AG09309 (cell line): ENCODE results near the gene OAS3.

Experiments used
- DNase-seq: peaks from one replicate; pipeline ENCODE4 v3.0.0-alpha.2; 2010; ENCODE audit warnings: low read depth
- H3K4me3 ChIP-seq: 2 replicates; pipeline ENCODE4 v1.5.1; 2011; ENCODE audit warnings: mild to moderate bottlenecking, low read depth, low read length, moderate library complexity; ENCODE audit not compliant: control insufficient read depth
- TF ChIP-seq, protein P1 (sequence below): IDR thresholded peaks from 2 replicates; pipeline ENCODE4 v1.5.1; 2011; ENCODE audit warnings: mild to moderate bottlenecking, low read depth, low read length, inconsistent platforms; ENCODE audit not compliant: insufficient read depth, control insufficient read depth; ENCODE audit errors: missing control alignments

OAS3 gene

GRCh38 chr12:113007166-113007565 lies 68.9 kb downstream of the OAS3 start:
- H3K4me3 ChIP-seq = no peak overlapping the region
- TF ChIP-seq, protein P1, sequence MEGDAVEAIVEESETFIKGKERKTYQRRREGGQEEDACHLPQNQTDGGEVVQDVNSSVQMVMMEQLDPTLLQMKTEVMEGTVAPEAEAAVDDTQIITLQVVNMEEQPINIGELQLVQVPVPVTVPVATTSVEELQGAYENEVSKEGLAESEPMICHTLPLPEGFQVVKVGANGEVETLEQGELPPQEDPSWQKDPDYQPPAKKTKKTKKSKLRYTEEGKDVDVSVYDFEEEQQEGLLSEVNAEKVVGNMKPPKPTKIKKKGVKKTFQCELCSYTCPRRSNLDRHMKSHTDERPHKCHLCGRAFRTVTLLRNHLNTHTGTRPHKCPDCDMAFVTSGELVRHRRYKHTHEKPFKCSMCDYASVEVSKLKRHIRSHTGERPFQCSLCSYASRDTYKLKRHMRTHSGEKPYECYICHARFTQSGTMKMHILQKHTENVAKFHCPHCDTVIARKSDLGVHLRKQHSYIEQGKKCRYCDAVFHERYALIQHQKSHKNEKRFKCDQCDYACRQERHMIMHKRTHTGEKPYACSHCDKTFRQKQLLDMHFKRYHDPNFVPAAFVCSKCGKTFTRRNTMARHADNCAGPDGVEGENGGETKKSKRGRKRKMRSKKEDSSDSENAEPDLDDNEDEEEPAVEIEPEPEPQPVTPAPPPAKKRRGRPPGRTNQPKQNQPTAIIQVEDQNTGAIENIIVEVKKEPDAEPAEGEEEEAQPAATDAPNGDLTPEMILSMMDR = no peak
- peak; percentile 78 for DNase-seq

DNA sequence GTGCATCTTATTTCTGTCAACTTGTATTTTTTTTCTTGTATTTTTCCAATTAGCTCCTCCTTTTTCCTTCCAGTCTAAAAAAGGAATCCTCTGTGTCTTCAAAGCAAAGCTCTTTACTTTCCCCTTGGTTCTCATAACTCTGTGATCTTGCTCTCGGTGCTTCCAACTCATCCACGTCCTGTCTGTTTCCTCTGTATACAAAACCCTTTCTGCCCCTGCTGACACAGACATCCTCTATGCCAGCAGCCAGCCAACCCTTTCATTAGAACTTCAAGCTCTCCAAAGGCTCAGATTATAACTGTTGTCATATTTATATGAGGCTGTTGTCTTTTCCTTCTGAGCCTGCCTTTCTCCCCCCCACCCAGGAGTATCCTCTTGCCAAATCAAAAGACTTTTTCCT lies 72.4 kb downstream of the OAS3 start:
- H3K4me3 ChIP-seq = no peak overlapping the region
- no peak for DNase-seq
- TF ChIP-seq, protein P1 = no peak

DNA sequence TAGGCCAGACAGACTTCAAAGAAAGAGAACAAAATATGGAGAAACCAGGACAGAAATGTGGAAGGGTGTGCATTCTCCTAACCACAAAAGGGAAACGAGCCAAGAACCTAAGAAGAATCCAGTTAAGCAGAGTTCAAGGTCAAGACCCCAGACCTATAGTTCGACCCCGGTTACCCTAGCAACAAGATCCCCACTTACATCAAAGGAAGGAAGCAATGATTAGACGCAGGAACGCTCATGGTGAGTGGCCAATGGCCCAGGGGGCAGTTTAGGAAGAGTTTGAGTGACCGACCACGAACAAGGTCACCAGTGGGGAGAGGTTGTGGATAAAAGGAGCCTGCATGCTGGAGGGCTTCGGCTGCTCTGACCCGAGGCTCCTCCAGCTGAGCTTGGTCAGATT lies 76.3 kb downstream of the OAS3 start:
- no peak overlapping the region for H3K4me3 ChIP-seq
- TF ChIP-seq, protein P1 = no peak
- no peak for DNase-seq

DNA sequence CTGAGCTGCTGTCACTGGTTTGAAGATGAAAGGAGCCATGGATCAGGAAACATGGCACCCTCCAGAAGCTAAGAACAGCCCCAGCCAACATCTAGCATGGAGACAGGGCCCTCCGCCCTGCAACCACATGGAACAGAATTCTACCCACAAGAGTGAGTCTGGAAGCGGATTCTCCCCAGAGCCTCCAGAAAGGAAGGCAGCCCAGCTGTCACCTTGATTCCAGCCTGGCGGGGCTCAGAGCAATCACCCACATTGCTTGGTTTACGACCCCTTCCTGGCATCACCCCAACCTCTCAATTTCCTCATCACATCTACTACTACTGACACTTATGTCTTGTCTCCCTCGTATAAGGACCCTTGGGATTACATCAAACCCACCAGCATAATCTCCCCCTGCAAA lies 78.5 kb downstream of the OAS3 start:
- no peak for DNase-seq
- no peak overlapping the region for H3K4me3 ChIP-seq
- TF ChIP-seq, protein P1 = no peak

- no peak overlapping the region for H3K4me3 ChIP-seq
- no peak for DNase-seq
- TF ChIP-seq, protein P1 = no peak
Measured at GRCh38 chr12:113019025-113019424, 80.8 kb downstream of the OAS3 start.

GRCh38 chr12:113021500-113021899 lies 83.2 kb downstream of the OAS3 start:
- DNase-seq = no peak
- TF ChIP-seq, protein P1 = no peak

More at GRCh38 chr12:113021500-113021899, 83.2 kb downstream of the OAS3 start:
- no peak overlapping the region for H3K4me3 ChIP-seq
